CD4-positive, alpha-beta T cell treated with Interleukin-2 at 100 ng/mL for 4 hours (primary cell): ENCODE data around the gene ISX.
"Not testable (repeated sequence)": the region's sequence is repeated elsewhere in the genome, so short reads cannot be mapped to it uniquely, and the experiment has no call there.

ENCODE experiments used
- DNase-seq: peaks from one replicate; pipeline ENCODE4 v3.0.0-alpha.2; 2020; ENCODE audit warnings: low spot score

The ISX gene

DNA sequence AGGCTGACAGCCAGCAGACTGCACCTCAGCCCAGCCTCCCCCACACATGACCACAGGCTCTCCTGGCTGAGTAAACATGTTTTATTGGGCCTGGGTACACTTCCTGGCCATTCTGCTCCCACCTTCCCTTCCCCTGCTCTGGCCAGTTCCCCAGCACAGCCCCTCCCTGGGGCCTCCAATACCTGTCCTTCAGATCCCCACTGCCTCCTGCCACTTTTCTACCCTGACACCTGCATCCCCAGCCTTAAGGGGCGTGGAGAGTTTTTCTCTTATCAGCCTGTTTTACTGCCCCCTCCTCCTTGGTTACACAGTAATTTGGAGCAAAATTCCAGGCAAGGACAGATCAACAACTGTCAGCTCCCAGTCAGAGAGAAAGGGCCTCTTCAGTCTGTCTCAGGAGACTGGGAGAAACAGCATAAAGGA, at the start of gene ISX:
Gene ISX (plus strand): TSS at position 363 of the 423 bp plus-strand sequence. CDS start 930 bp downstream, outside the sequence.
- DNase-seq, result no peak

DNA sequence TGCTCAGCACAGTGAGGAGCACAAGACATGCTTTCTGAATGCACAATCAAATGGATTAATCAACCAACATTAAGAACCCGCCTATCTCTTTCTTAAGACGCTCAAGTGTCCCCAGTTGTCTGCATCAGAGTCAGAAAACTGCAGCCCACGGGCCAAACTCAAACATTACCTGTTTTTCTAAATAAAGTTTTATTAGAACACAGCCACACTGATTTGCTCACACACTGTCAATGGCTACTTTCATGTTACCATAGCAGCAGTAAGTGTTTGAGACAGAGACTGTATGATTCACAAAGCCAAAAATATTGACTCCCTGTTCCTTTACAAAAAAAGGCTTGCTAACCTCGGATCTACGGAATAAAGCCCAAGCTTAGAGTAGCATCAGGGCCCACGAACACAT, 49.0 kb upstream of the ISX start:
- DNase-seq, result no peak

GRCh38 chr22:35018995-35019394, 47.0 kb upstream of the ISX start:
- DNase-seq, result no peak

DNA sequence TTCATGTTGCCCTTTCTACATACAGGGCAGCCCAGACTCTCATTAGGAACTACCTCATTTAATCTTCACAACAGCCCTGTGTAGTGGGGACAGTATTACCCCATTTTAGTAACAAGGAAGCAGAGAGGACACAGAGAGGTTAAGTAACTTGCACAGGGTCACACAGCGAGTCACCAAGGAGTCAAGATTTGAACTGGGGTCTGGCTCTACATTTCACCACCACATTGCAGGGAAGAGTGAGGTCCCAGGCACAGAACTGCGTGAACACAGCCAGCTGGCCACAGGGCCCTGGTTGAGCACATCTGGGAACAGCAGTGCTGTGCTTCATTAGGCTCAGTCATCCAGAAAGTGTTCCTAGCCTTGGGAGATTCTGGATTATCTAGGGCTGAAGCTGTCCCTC, 45.4 kb upstream of the ISX start:
- no peak for DNase-seq

DNA sequence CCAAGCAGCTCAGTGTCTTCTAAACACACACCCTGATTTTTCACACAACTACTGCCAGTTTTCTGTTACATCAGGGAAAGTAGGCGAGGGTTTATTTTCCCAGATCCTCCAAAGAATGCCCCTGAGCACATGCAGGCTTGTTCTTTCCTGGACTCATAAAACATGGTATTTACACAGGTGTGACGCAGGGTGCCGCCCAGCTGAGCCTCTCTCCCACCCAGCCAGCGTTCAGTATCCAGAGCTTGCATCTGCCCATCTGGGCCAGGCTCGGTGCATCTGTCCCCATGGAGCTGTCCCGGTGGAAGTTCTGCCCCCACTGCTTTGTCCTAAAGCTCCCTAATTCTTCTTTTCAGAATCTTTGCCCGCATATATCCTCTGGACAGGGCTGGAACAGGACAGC, 44.8 kb upstream of the ISX start:
- no peak for DNase-seq

GRCh38 chr22:35022291-35022690, 43.7 kb upstream of the ISX start:
- DNase-seq, result no peak

- peak; percentile 25 for DNase-seq
Observed at GRCh38 chr22:35023692-35024363, 42.1 kb upstream of the ISX start.

GRCh38 chr22:35024364-35024692, 41.6 kb upstream of the ISX start:
- DNase-seq, result no peak

- DNase-seq, result not testable (repeated sequence)
Observed at GRCh38 chr22:35030112-35030511, 35.8 kb upstream of the ISX start.

- DNase-seq, result no peak
Observed at GRCh38 chr22:35032571-35032970, 33.4 kb upstream of the ISX start.

- DNase-seq, result no peak
Observed at GRCh38 chr22:35033635-35034296, 32.2 kb upstream of the ISX start.

- DNase-seq, result no peak
Observed at GRCh38 chr22:35034963-35035362, 31.0 kb upstream of the ISX start.

DNA sequence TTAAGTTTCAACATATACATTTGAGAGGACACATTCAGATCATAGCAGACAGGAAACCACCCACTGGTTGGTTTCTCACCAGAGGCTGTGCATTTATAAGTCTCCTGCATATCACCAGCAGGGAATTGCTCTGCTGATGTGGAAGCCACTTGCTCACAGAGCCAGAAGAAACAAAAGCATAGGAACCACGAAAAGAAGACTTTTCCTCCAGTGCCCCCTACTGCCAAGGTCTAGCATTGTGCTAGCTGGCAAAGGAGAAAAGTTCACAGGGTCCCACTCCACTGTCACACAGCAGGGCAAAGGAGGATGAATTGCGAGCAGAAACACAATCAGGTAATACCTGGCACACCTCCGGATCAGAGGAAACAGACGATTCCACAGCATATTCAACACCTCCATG, 28.9 kb upstream of the ISX start:
- DNase-seq, result no peak

- no peak for DNase-seq
Observed at GRCh38 chr22:35039625-35040024, 26.3 kb upstream of the ISX start.

GRCh38 chr22:35043252-35043933, 22.6 kb upstream of the ISX start:
- DNase-seq, result no peak

DNA sequence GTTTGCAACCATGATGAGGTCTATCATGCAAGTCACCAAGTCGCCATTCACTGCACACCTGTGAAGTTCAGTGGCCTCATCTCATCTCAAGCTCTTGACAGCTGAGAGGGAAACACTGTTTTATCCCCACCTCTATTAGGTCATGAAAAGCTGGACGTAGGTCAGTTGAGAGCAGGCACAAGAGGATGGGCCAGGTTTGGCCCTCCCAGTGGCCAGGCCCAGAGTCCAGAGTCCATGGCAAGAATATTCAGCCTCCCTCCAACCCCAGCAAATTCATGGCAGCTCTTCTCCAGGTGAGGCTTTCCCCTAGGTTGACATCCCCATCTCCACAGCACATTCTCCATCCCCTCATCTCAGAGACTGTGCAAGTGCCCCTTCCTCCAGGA, 22.0 kb upstream of the ISX start:
- DNase-seq, result no peak

- DNase-seq, result no peak
Observed at GRCh38 chr22:35044607-35045390, 21.2 kb upstream of the ISX start.

GRCh38 chr22:35045451-35045850, 20.5 kb upstream of the ISX start:
- no peak for DNase-seq

DNA sequence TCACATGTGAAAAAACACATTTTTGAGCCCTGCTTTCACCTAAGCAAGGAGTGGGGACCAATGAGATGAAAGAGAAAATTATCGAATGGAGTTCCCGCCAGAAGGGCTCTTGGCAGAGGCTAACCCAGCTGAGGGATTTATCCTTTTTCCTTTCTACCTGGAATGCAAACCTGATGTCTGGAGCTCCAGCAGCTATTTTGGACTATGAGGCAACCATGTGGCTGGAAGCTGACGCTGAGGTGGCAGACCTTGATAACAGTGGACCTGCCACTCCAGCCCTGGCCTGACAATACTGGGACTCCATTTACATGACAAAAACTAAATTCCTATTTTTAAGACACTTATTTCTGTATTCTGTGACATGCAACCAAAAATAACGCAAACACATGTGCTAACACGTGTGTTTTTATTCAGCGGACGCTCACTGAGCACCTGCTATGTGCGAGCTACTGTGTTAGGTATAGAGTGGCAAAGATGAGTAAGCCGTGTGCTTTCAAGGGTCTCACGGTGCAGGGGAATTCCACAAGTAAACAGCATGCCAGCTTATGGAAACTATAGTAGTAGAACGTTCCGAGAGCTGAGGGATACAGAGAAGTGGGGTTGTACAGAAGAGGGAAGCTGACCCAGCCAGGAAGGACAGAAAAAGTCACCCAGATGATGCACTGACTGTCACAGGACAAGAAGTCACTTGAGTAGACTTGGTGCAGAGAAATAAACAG, 19.1 kb upstream of the ISX start:
- DNase-seq, result no peak

DNA sequence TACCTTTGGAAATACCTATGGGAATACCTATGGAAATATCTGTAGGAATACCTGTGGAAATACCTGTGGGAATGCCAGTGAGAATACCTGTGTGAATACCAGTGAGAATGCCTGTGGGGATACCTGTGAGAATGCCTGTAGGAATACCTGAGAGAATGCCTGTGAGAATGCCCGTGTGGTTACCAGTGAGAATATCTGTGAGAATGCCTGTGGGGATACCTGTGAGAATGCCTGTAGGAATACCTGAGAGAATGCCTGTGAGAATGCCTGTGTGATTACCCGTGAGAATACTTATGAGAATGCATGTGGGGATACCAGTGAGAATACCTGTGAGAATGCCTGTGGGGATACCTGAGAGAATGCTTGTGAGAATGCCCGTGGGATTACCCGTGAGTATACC, 15.9 kb upstream of the ISX start:
- DNase-seq, result not testable (repeated sequence)

DNA sequence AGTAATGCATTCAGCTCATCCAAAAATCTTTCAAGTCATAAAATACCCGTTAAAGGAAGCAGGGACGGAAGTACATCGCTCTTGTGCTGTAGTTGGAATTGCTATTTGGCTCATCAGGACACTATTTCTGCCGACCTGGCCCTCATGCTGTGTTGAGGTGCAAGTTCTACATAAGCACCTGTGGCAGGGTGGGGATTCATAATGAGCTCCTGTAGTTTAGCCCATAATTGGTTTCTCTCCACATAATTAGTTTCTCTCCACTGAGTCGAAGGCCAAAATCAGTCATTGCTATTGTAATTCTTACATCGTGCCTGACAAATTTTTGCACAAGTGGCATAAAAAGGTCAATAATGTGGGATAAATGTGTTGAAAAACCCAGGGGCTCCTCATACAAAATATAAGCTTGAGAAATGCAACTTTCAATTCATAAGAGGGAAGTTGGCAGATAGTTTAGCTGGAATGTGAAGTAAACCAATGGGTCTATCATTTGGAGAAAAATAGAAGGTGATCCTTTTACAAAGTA, 14.9 kb upstream of the ISX start:
- DNase-seq, result no peak

- no peak for DNase-seq
Observed at GRCh38 chr22:35051791-35052190, 14.2 kb upstream of the ISX start.
